Vagina (tissue), 2 donors: ENCODE measurements around the gene EVC. TPM values are rescaled to one million over a fixed set of nuclear protein-coding genes. Genes with fewer than 3 reads are reported as not detected.

Experiments used
- DNase-seq, 2 donors: peaks; one replicate each; pipeline ENCODE4 v3.0.0-alpha.2; 2017; ENCODE audit errors: extremely low spot score in 2 of 2
- H3K27ac ChIP-seq: fragments of 200-600 bp; sonication (generic); one replicate; pipeline ENCODE4 v1.5.1; 2019
- H3K27me3 ChIP-seq: fragments of 200-600 bp; sonication (generic); one replicate; pipeline ENCODE4 v1.5.1; 2019
- H3K36me3 ChIP-seq, 2 donors: fragments of 200-600 bp; sonication (generic); one replicate each; pipeline ENCODE4 v1.5.1; 2017 to 2019
- H3K4me1 ChIP-seq: fragments of 200-600 bp; sonication (generic); one replicate; pipeline ENCODE4 v1.5.1; 2019
- H3K4me3 ChIP-seq, 2 donors: fragments of 200-600 bp; sonication (generic); 1 replicate in 1 of 2; 2 replicates in 1 of 2; pipeline ENCODE4 v1.5.1; 2016 to 2019
- H3K9me3 ChIP-seq: fragments of 200-600 bp; sonication (generic); one replicate; pipeline ENCODE4 v1.5.1; 2019
- POLR2A ChIP-seq, 2 donors: fragments of 450-650 bp; IDR thresholded peaks; one replicate each; pipeline ENCODE4 v1.6.1; 2017; ENCODE audit warnings: antibody characterized with exemption in 2 of 2, mild to moderate bottlenecking in 2 of 2, moderate library complexity in 2 of 2
- POLR2AphosphoS5 ChIP-seq, 2 donors: sonication (generic); formaldehyde crosslinking; IDR thresholded peaks; one replicate each; pipeline ENCODE4 v1.9.0; 2017; ENCODE audit warnings: antibody characterized with exemption in 2 of 2, mild to moderate bottlenecking in 2 of 2, low read depth in 1 of 2; ENCODE audit not compliant: insufficient read depth in 1 of 2
- intact Hi-C: fragments of 100-400 bp; cut with DNase I; formaldehyde crosslinking; loops from one replicate; pipeline ENCODE4 v1.15.1; 2023
- total RNA-seq: library from RNA; depleted of rRNA; stranded (reverse); fragments of >200 nt; gene quantifications from one replicate; pipeline ENCODE4 v1.2.3, GENCODE V29; 2016
- TF ChIP-seq, protein P1 (sequence below), 3 experiments: fragments of 450-650 bp in 2 of 3; fragments of 200-600 bp in 1 of 3; sonication (generic) in 1 of 3; IDR thresholded peaks; one replicate each; pipeline ENCODE4 v1.5.1; 2017 to 2019; ENCODE audit warnings: antibody characterized with exemption in 3 of 3, mild to moderate bottlenecking in 2 of 3, moderate library complexity in 2 of 3

Gene EVC
- total RNA-seq, 1 donor from 2014 or later: 19.4 TPM

GRCh38 chr4:5686338-5686737, 24.7 kb upstream of the EVC start:
- intact Hi-C loops: no loop called here
- Histone ChIP-seq H3K9me3 (no peaks in the 10 kb centered on the region), H3K27me3 (no peaks in the 10 kb centered on the region), H3K4me3 (no peak overlapping the region), H3K36me3 (peaks cover 0 to 52% of the 10 kb centered on the region in 2 donors), H3K4me1 (no peaks in the 10 kb centered on the region), H3K27ac (no peak overlapping the region)
- no peak for DNase-seq
- TF ChIP-seq POLR2A (IDR thresholded peaks at IDR 0.05) (no peak), POLR2AphosphoS5 (IDR thresholded peaks at IDR 0.05; ENCODE audit: insufficient read depth in 1 of 2, low read depth in 1 of 2) (no peak)
- TF ChIP-seq, protein P1, sequence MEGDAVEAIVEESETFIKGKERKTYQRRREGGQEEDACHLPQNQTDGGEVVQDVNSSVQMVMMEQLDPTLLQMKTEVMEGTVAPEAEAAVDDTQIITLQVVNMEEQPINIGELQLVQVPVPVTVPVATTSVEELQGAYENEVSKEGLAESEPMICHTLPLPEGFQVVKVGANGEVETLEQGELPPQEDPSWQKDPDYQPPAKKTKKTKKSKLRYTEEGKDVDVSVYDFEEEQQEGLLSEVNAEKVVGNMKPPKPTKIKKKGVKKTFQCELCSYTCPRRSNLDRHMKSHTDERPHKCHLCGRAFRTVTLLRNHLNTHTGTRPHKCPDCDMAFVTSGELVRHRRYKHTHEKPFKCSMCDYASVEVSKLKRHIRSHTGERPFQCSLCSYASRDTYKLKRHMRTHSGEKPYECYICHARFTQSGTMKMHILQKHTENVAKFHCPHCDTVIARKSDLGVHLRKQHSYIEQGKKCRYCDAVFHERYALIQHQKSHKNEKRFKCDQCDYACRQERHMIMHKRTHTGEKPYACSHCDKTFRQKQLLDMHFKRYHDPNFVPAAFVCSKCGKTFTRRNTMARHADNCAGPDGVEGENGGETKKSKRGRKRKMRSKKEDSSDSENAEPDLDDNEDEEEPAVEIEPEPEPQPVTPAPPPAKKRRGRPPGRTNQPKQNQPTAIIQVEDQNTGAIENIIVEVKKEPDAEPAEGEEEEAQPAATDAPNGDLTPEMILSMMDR (IDR thresholded peaks at IDR 0.05): no peak

DNA sequence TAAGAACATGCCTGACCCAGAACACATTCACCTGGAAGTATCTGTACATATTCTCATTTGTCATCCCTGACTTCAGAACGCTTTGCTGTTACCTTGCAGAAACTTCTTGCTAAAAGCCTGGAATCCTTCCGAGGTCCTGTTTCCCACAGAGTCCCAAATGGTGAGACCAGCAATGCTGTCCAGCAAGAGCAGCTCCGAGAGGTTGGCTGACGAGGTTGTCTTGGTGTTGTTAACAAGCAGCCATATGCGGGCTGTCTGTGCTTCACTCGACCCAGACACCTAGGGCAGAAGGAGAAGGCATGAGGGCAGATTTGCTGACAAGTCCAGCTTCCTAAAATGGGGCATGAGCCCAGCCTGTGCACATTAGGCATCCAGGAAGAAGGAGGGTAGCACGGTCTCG, 21.9 kb upstream of the EVC start:
- no peak for DNase-seq
- Histone ChIP-seq H3K36me3 (peaks cover 0 to 69% of the 10 kb centered on the region in 2 donors), H3K4me1 (no peaks in the 10 kb centered on the region), H3K27ac (no peak overlapping the region), H3K27me3 (no peaks in the 10 kb centered on the region), H3K4me3 (no peak overlapping the region), H3K9me3 (no peaks in the 10 kb centered on the region)
- TF ChIP-seq POLR2AphosphoS5 (IDR thresholded peaks at IDR 0.05; ENCODE audit: insufficient read depth in 1 of 2, low read depth in 1 of 2): no peak
- TF ChIP-seq, protein P1 (IDR thresholded peaks at IDR 0.05): no peak
- TF ChIP-seq POLR2A (IDR thresholded peaks at IDR 0.05): no peak
- intact Hi-C loops: no loop called here

DNA sequence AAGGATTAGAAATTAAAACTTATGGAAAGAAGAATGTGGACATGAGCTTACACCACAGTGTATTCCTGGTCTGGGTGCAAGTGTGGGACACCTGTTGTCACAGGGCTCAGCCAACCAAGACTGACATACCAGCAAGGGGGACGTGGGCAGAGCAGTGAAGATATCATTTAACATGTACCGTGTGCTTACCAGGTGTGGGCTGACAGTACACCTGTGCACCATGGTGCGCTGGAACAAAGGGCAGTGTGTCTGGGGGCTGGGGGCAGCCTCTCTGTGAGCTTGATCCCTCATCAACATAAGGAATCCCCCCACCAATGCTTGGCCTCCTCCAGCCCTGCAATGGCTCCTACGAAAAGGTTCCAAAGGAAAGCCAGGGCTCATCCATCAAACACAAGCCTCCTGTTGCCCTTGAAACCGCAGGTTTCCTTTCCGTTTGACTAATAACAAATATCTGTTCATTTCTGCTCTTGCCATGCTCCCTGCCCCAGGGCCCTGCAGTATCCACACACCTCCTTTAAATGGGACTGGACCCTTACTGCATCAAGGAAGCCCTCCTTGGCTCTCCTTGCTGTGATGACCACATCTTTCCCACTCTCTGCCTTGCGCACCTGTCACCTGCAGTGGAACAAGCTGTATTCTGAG, 19.4 kb upstream of the EVC start:
- no peak overlapping the region for H3K27ac ChIP-seq
- intact Hi-C loops: no loop called here
- H3K36me3 ChIP-seq: peaks cover 0 to 61% of the 10 kb centered on the region in 2 donors
- DNase-seq: no peak
- H3K4me1 ChIP-seq: no peaks in the 10 kb centered on the region
- H3K9me3 ChIP-seq: no peaks in the 10 kb centered on the region
- no peak overlapping the region for H3K4me3 ChIP-seq
- TF ChIP-seq, protein P1 (IDR thresholded peaks at IDR 0.05): no peak
- TF ChIP-seq POLR2AphosphoS5 (IDR thresholded peaks at IDR 0.05; ENCODE audit: insufficient read depth in 1 of 2, low read depth in 1 of 2): no peak
- no peak for TF ChIP-seq POLR2A (IDR thresholded peaks at IDR 0.05)
- no peaks in the 10 kb centered on the region for H3K27me3 ChIP-seq

GRCh38 chr4:5693871-5694270, 17.1 kb upstream of the EVC start:
- Histone ChIP-seq H3K4me1 (no peaks in the 10 kb centered on the region), H3K27me3 (no peaks in the 10 kb centered on the region), H3K27ac (no peak overlapping the region), H3K36me3 (peaks cover 0 to 56% of the 10 kb centered on the region in 2 donors), H3K4me3 (no peak overlapping the region), H3K9me3 (no peaks in the 10 kb centered on the region)
- intact Hi-C loops: no loop called here
- TF ChIP-seq POLR2AphosphoS5 (IDR thresholded peaks at IDR 0.05; ENCODE audit: insufficient read depth in 1 of 2, low read depth in 1 of 2) (no peak), POLR2A (IDR thresholded peaks at IDR 0.05) (no peak)
- TF ChIP-seq, protein P1 (IDR thresholded peaks at IDR 0.05): no peak
- DNase-seq: no peak

DNA sequence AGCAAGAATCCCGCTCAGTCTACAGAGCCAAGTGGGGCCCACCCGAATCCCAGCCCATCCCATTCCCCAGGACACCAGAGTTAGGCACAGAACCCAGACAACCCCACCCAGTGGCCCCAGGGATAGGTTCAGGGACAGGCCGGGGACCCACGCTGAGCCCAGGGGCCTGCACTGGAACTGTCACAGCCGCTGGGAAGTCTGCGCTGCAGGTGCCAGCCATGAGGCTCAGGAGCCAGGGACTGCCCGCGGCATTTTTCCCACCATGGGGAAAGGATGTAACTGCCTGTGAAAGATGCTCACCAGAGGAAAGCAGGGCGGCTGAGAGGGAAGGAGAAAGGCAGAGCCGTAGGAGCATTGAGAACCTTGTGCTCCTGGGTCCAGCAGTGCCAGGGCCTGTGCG, 14.7 kb upstream of the EVC start:
- Histone ChIP-seq H3K9me3 (no peaks in the 10 kb centered on the region), H3K27me3 (no peaks in the 10 kb centered on the region), H3K4me3 (no peak overlapping the region), H3K27ac (no peak overlapping the region), H3K36me3 (peaks cover 0 to 39% of the 10 kb centered on the region in 2 donors), H3K4me1 (no peaks in the 10 kb centered on the region)
- DNase-seq: no peak
- intact Hi-C loops: no loop called here
- no peak for TF ChIP-seq POLR2A (IDR thresholded peaks at IDR 0.05)
- TF ChIP-seq, protein P1 (IDR thresholded peaks at IDR 0.05): no peak
- no peak for TF ChIP-seq POLR2AphosphoS5 (IDR thresholded peaks at IDR 0.05; ENCODE audit: insufficient read depth in 1 of 2, low read depth in 1 of 2)
